Stimulated activated CD8-positive, alpha-beta memory T cell treated with anti-CD3 and anti-CD28 coated beads, Interleukin-7, amount 100 ng/mL, for 48 hours (primary cell): ENCODE measurements around the gene TNFRSF1B.
A peak's percentile ranks its signal among the peaks of the same experiment; 100 is the strongest.

Source experiments
- DNase-seq, 2 donors: peaks; one replicate each; pipeline ENCODE4 v3.0.0-alpha.2; 2020; ENCODE audit warnings: low read depth in 1 of 2; ENCODE audit errors: extremely low read depth in 1 of 2

TNFRSF1B gene

DNA sequence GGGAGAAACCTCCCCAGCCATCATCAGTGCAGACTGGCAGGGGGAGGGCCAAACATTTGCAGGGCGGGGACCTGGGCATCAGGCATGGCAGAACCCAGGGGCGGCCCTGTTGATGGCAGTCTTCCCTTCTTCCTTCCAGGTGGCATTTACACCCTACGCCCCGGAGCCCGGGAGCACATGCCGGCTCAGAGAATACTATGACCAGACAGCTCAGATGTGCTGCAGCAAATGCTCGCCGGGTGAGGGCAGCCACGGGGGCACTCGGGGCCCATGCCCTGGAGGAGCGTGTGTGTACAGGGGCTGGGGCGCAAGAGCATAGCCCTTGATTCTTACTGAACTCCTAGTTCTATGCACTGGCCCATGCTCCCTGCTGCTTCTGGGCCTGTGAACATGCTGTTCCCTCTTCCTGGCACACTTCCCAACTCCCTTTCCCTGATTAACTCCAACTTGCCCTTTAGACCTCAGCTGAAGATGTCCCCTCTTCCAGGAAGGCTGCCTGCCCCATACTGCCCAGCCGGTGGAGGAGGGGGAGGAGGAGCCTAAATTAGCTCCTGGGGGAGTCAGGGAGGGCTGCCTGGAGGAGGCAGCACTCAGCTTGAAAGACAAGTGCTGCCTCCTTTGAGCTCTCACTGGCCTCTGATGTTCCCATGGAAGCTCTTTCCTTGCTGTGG lies 22.0 kb downstream of the TNFRSF1B start:
- DNase-seq = no peak

GRCh38 chr1:12189328-12189682 lies 22.5 kb downstream of the TNFRSF1B start:
- no peak for DNase-seq

DNA sequence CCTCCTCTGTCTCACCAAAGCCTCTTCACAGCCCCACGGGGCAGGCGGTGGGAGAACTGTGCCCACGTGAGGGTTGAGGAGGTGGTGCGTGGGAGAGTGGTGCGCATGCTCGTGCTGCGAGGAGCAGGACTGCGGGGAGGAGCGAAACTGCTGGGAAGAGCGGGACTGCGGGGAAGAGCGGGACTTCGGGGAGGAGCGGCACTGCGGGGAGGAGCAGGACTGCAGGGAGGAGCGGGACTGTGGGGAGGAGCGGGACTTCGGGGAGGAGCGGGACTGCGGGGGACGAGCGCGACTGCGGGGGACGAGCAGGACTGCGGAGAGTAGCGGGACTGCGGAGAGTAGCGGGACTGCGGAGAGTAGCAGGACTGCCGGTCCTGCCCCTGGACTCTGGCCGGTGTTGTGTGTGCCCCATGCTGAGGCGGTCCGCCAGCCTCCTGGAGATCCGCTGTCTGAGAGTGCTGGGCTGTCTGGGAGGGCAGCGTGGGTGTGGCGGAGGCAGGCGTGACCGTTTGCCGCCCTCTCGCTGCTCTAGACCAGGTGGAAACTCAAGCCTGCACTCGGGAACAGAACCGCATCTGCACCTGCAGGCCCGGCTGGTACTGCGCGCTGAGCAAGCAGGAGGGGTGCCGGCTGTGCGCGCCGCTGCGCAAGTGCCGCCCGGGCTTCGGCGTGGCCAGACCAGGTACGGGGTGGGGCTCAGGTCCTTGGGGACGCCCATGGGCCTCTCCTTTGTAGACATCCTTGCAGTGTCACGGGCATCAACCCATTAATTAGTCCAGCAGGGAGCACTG lies 24.6 kb downstream of the TNFRSF1B start:
- DNase-seq = no peak

GRCh38 chr1:12194666-12195216 lies 27.9 kb downstream of the TNFRSF1B start:
- no peak for DNase-seq

GRCh38 chr1:12195416-12195815 lies 28.6 kb downstream of the TNFRSF1B start:
- DNase-seq = no peak

GRCh38 chr1:12196641-12197482 lies 30.1 kb downstream of the TNFRSF1B start:
- DNase-seq = no peak

- DNase-seq = no peak
Measured at GRCh38 chr1:12197483-12197880, 30.7 kb downstream of the TNFRSF1B start.

DNA sequence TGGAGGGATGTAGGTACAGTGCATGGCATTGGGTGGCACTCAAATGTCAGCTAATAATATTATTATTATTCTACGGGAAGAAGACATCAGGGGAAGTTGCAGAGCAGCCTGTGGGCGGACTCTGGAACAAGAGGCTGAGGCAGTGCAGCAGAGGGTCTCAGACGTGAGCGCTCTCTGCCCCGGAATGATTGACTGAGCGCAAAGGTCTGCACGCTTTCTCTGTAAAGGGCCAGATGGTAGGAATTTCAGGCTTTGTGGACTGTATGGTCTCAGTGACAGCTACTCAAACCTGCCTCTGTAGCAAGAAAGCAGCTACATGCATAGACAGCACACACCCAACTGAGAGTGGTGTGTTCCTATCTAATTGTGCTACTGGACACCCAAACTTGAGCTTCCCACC lies 33.4 kb downstream of the TNFRSF1B start:
- no peak for DNase-seq

GRCh38 chr1:12201352-12202189 lies 34.8 kb downstream of the TNFRSF1B start:
- peak in 1 of 2 donors; percentile 38 for DNase-seq

- DNase-seq = no peak
Measured at GRCh38 chr1:12202190-12202497, 35.4 kb downstream of the TNFRSF1B start.

- DNase-seq = no peak
Measured at GRCh38 chr1:12202577-12202976, 35.8 kb downstream of the TNFRSF1B start.

- no peak for DNase-seq
Measured at GRCh38 chr1:12203216-12204007, 36.6 kb downstream of the TNFRSF1B start.

- peak; percentile 49 to 70 for DNase-seq
Measured at GRCh38 chr1:12204140-12204539, 37.3 kb downstream of the TNFRSF1B start.

- DNase-seq = no peak
Measured at GRCh38 chr1:12204754-12205658, 38.2 kb downstream of the TNFRSF1B start.

- DNase-seq = no peak
Measured at GRCh38 chr1:12206238-12206637, 39.4 kb downstream of the TNFRSF1B start.

DNA sequence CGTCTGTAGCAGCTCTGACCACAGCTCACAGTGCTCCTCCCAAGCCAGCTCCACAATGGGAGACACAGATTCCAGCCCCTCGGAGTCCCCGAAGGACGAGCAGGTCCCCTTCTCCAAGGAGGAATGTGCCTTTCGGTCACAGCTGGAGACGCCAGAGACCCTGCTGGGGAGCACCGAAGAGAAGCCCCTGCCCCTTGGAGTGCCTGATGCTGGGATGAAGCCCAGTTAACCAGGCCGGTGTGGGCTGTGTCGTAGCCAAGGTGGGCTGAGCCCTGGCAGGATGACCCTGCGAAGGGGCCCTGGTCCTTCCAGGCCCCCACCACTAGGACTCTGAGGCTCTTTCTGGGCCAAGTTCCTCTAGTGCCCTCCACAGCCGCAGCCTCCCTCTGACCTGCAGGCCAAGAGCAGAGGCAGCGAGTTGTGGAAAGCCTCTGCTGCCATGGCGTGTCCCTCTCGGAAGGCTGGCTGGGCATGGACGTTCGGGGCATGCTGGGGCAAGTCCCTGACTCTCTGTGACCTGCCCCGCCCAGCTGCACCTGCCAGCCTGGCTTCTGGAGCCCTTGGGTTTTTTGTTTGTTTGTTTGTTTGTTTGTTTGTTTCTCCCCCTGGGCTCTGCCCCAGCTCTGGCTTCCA lies 40.1 kb downstream of the TNFRSF1B start:
- no peak for DNase-seq

GRCh38 chr1:12208271-12208670 lies 41.5 kb downstream of the TNFRSF1B start:
- no peak for DNase-seq

DNA sequence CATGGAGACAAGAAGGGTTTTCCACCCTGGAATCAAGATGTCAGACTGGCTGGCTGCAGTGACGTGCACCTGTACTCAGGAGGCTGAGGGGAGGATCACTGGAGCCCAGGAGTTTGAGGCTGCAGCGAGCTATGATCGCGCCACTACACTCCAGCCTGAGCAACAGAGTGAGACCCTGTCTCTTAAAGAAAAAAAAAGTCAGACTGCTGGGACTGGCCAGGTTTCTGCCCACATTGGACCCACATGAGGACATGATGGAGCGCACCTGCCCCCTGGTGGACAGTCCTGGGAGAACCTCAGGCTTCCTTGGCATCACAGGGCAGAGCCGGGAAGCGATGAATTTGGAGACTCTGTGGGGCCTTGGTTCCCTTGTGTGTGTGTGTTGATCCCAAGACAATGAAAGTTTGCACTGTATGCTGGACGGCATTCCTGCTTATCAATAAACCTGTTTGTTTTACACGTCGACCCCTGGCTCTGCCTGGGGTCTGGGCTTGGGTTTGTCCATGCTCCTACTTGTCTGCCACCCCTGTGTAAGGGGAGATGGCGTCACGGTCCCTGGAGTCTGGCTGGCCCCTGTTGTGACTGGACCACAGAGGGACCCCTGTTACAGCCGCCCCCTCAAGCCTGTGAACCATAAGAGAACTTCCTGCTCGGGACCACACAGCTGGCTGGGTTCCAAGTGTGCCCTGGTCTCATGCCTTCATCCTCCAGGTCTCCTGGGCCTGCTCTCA lies 42.1 kb downstream of the TNFRSF1B start:
- DNase-seq = peak; percentile 50 to 73
